HEK293 (cell line): ENCODE measurements around the gene DPCD.

ENCODE experiments used
- KLF10 ChIP-seq: fragments of 450-650 bp; IDR thresholded peaks from 2 replicates; pipeline ENCODE4 v1.5.1; 2018; ENCODE audit warnings: missing biosample characterization, mild to moderate bottlenecking, missing genetic modification characterization
- KLF16 ChIP-seq: fragments of 450-650 bp; formaldehyde crosslinking; IDR thresholded peaks from 2 replicates; pipeline ENCODE4 v1.5.1; 2017; ENCODE audit warnings: missing biosample characterization, missing genetic modification characterization
- OVOL3 ChIP-seq: fragments of 450-650 bp; formaldehyde crosslinking; IDR thresholded peaks from 2 replicates; pipeline ENCODE4 v1.5.1; 2016; ENCODE audit warnings: missing biosample characterization, missing genetic modification characterization
- TCF7L2 ChIP-seq: IDR thresholded peaks from 2 replicates; pipeline ENCODE4 v1.6.1; 2011; ENCODE audit warnings: low read depth, mild to moderate bottlenecking, inconsistent platforms, low read length, moderate library complexity, borderline replicate concordance
- ZBTB7A ChIP-seq: fragments of 450-650 bp; formaldehyde crosslinking; IDR thresholded peaks from 2 replicates; pipeline ENCODE4 v1.5.1; 2016; ENCODE audit warnings: low read depth, missing biosample characterization, missing genetic modification characterization
- ZFP37 ChIP-seq: fragments of 450-650 bp; formaldehyde crosslinking; IDR thresholded peaks from 2 replicates; pipeline ENCODE4 v1.5.1; 2016; ENCODE audit warnings: missing biosample characterization, missing genetic modification characterization
- ZNF140 ChIP-seq: fragments of 450-650 bp; formaldehyde crosslinking; IDR thresholded peaks from 2 replicates; pipeline ENCODE4 v1.5.1; 2016; ENCODE audit warnings: missing biosample characterization, missing genetic modification characterization
- ZNF169 ChIP-seq: fragments of 450-650 bp; formaldehyde crosslinking; IDR thresholded peaks from 2 replicates; pipeline ENCODE4 v1.5.1; 2016; ENCODE audit warnings: missing biosample characterization, missing genetic modification characterization
- ZNF558 ChIP-seq: fragments of 450-650 bp; formaldehyde crosslinking; IDR thresholded peaks from 2 replicates; pipeline ENCODE4 v1.5.1; 2016; ENCODE audit warnings: missing biosample characterization, missing genetic modification characterization
- ZNF596 ChIP-seq: fragments of 450-650 bp; IDR thresholded peaks from 2 replicates; pipeline ENCODE4 v1.5.0; 2018; ENCODE audit warnings: missing biosample characterization, mild to moderate bottlenecking, missing genetic modification characterization, moderate library complexity
- TF ChIP-seq, protein P1 (sequence below): fragments of 450-650 bp; formaldehyde crosslinking; IDR thresholded peaks from 2 replicates; pipeline ENCODE4 v1.5.1; 2016; ENCODE audit warnings: missing biosample characterization, missing genetic modification characterization
- TF ChIP-seq, protein P2 (sequence below): fragments of 450-650 bp; formaldehyde crosslinking; IDR thresholded peaks from 2 replicates; pipeline ENCODE4 v1.5.1; 2016; ENCODE audit warnings: missing biosample characterization, missing genetic modification characterization

DNA sequence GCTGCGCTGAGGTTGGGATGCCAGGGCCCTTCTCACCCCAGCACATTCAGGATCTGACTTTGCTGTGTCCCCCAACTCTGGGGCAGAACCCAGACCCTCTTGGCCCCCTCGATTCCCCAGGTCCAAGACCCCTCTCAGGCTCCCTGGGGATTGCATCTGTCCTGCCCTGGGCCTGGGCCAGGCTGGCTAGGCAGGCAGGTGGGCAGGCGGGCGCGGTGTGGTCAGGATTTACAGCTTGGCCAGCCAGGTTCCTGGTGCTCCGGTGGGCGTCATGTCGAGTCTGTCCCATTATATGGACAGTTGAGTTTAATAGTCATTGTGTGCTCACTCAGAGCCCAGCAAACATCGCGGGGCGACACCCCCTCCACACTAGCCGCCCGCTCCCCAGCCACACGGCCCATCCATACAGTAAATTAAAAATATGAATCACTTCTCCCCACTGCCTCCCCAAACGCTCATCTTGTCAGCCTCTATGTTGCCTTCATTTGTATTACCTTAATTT lies 23.6 kb upstream of the DPCD start:
- no peak for TF ChIP-seq ZNF140
- TF ChIP-seq ZNF169 (tag by site-specific recombination): no peak
- TF ChIP-seq OVOL3 (tag by site-specific recombination): no peak
- TF ChIP-seq ZNF558 (tag by site-specific recombination): no peak
- no peak for TF ChIP-seq ZFP37 (tag by site-specific recombination)
- TF ChIP-seq, protein P1, sequence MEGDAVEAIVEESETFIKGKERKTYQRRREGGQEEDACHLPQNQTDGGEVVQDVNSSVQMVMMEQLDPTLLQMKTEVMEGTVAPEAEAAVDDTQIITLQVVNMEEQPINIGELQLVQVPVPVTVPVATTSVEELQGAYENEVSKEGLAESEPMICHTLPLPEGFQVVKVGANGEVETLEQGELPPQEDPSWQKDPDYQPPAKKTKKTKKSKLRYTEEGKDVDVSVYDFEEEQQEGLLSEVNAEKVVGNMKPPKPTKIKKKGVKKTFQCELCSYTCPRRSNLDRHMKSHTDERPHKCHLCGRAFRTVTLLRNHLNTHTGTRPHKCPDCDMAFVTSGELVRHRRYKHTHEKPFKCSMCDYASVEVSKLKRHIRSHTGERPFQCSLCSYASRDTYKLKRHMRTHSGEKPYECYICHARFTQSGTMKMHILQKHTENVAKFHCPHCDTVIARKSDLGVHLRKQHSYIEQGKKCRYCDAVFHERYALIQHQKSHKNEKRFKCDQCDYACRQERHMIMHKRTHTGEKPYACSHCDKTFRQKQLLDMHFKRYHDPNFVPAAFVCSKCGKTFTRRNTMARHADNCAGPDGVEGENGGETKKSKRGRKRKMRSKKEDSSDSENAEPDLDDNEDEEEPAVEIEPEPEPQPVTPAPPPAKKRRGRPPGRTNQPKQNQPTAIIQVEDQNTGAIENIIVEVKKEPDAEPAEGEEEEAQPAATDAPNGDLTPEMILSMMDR (tag by site-specific recombination): no peak
- TF ChIP-seq, protein P2, sequence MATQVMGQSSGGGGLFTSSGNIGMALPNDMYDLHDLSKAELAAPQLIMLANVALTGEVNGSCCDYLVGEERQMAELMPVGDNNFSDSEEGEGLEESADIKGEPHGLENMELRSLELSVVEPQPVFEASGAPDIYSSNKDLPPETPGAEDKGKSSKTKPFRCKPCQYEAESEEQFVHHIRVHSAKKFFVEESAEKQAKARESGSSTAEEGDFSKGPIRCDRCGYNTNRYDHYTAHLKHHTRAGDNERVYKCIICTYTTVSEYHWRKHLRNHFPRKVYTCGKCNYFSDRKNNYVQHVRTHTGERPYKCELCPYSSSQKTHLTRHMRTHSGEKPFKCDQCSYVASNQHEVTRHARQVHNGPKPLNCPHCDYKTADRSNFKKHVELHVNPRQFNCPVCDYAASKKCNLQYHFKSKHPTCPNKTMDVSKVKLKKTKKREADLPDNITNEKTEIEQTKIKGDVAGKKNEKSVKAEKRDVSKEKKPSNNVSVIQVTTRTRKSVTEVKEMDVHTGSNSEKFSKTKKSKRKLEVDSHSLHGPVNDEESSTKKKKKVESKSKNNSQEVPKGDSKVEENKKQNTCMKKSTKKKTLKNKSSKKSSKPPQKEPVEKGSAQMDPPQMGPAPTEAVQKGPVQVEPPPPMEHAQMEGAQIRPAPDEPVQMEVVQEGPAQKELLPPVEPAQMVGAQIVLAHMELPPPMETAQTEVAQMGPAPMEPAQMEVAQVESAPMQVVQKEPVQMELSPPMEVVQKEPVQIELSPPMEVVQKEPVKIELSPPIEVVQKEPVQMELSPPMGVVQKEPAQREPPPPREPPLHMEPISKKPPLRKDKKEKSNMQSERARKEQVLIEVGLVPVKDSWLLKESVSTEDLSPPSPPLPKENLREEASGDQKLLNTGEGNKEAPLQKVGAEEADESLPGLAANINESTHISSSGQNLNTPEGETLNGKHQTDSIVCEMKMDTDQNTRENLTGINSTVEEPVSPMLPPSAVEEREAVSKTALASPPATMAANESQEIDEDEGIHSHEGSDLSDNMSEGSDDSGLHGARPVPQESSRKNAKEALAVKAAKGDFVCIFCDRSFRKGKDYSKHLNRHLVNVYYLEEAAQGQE (tag by site-specific recombination): no peak
- no peak for TF ChIP-seq TCF7L2
- TF ChIP-seq KLF10: no peak
- no peak for TF ChIP-seq KLF16
- no peak for TF ChIP-seq ZNF596 (tag by site-specific recombination)
- no peak for TF ChIP-seq ZBTB7A (tag by site-specific recombination)
